H9 (cell line): Measurements from ENCODE around the gene SETD3. TPM values are rescaled to one million over a fixed set of nuclear protein-coding genes. Genes with fewer than 3 reads are reported as not detected.

Experiments
- DNase-seq: peaks from one replicate; pipeline ENCODE4 v3.0.0-alpha.2; 2017
- H2AFZ ChIP-seq: one replicate; pipeline ENCODE4 v1.6.1; 2013; ENCODE audit warnings: mild to moderate bottlenecking, low read length, control low read depth, moderate library complexity
- H2AK5ac ChIP-seq: 2 replicates; pipeline ENCODE4 v1.6.1; 2013; ENCODE audit warnings: low read length, control low read depth, mixed read lengths; ENCODE audit not compliant: insufficient read length
- H2BK120ac ChIP-seq: one replicate; pipeline ENCODE4 v1.6.1; 2013; ENCODE audit warnings: low read depth, mild to moderate bottlenecking, low read length, control low read depth, inconsistent platforms; ENCODE audit not compliant: poor library complexity, severe bottlenecking
- H2BK12ac ChIP-seq: 2 replicates; pipeline ENCODE4 v1.6.1; 2013; ENCODE audit warnings: low read length, control low read depth, mixed read lengths, low read depth; ENCODE audit not compliant: insufficient read length
- H2BK15ac ChIP-seq: 2 replicates; pipeline ENCODE4 v1.6.1; 2013; ENCODE audit warnings: low read depth, low read length, control low read depth
- H2BK20ac ChIP-seq: one replicate; pipeline ENCODE4 v1.6.1; 2013; ENCODE audit warnings: low read depth, mild to moderate bottlenecking, low read length, control low read depth, inconsistent platforms; ENCODE audit not compliant: poor library complexity, severe bottlenecking
- H2BK5ac ChIP-seq: 2 replicates; pipeline ENCODE4 v1.6.1; 2013; ENCODE audit warnings: low read length, control low read depth, mixed read lengths; ENCODE audit not compliant: insufficient read length
- H3K14ac ChIP-seq: 2 replicates; pipeline ENCODE4 v1.6.1; 2013; ENCODE audit warnings: low read length, control low read depth; ENCODE audit not compliant: insufficient read depth
- H3K18ac ChIP-seq: 2 replicates; pipeline ENCODE4 v1.6.1; 2013; ENCODE audit warnings: low read depth, mild to moderate bottlenecking, mixed read lengths, low read length, control low read depth; ENCODE audit not compliant: insufficient read length
- H3K23ac ChIP-seq: 2 replicates; pipeline ENCODE4 v1.6.1; 2013; ENCODE audit warnings: low read length, control low read depth, mixed read lengths, low read depth; ENCODE audit not compliant: insufficient read length
- H3K23me2 ChIP-seq: 2 replicates; pipeline ENCODE4 v1.6.1; 2013; ENCODE audit warnings: low read depth, mild to moderate bottlenecking, mixed read lengths, low read length, control low read depth; ENCODE audit not compliant: insufficient read length, poor library complexity, severe bottlenecking
- H3K27ac ChIP-seq: 2 replicates; pipeline ENCODE4 v1.5.1; 2013; ENCODE audit warnings: low read length, control low read depth, mixed read lengths, low read depth; ENCODE audit not compliant: insufficient read length
- H3K27me3 ChIP-seq: 2 replicates; pipeline ENCODE4 v1.6.1; 2013; ENCODE audit warnings: low read length, control low read depth, inconsistent platforms; ENCODE audit not compliant: insufficient read depth
- H3K4ac ChIP-seq: 2 replicates; pipeline ENCODE4 v1.6.1; 2013; ENCODE audit warnings: low read depth, mild to moderate bottlenecking, control low read depth, inconsistent platforms, low read length, moderate library complexity
- H3K4me1 ChIP-seq: 2 replicates; pipeline ENCODE4 v1.6.1; 2013; ENCODE audit warnings: low read length, control low read depth, inconsistent platforms; ENCODE audit not compliant: insufficient read depth
- H3K4me2 ChIP-seq: 2 replicates; pipeline ENCODE4 v1.6.1; 2013; ENCODE audit warnings: low read length, control low read depth, mixed read lengths; ENCODE audit not compliant: insufficient read length, insufficient read depth
- H3K56ac ChIP-seq: 2 replicates; pipeline ENCODE4 v1.6.1; 2013; ENCODE audit warnings: low read depth, mild to moderate bottlenecking, mixed read lengths, low read length, control low read depth; ENCODE audit not compliant: insufficient read length
- H3K79me1 ChIP-seq: 2 replicates; pipeline ENCODE4 v1.6.1; 2013; ENCODE audit warnings: low read depth, mild to moderate bottlenecking, moderate library complexity, low read length, control low read depth, inconsistent platforms; ENCODE audit not compliant: insufficient read depth, poor library complexity, severe bottlenecking
- H3K79me2 ChIP-seq: 2 replicates; pipeline ENCODE4 v1.6.1; 2013; ENCODE audit warnings: low read length, control low read depth, inconsistent platforms; ENCODE audit not compliant: insufficient read depth
- H3K9ac ChIP-seq: 2 replicates; pipeline ENCODE4 v1.6.1; 2013; ENCODE audit warnings: low read length, control low read depth, mixed read lengths; ENCODE audit not compliant: insufficient read length; ENCODE audit errors: extremely low read depth
- H3K9me3 ChIP-seq: one replicate; pipeline ENCODE4 v1.6.1; 2013; ENCODE audit warnings: low read depth, low read length, inconsistent platforms; ENCODE audit not compliant: control insufficient read depth
- H3T11ph ChIP-seq: one replicate; pipeline ENCODE4 v1.6.1; 2013; ENCODE audit warnings: mild to moderate bottlenecking, low read length, control low read depth, inconsistent platforms
- H4K20me1 ChIP-seq: one replicate; pipeline ENCODE4 v1.6.1; 2013; ENCODE audit not compliant: control insufficient read depth, insufficient read length, insufficient read depth
- H4K5ac ChIP-seq: 2 replicates; pipeline ENCODE4 v1.6.1; 2013; ENCODE audit warnings: low read depth, mild to moderate bottlenecking, mixed read lengths, low read length, control low read depth; ENCODE audit not compliant: insufficient read length
- H4K8ac ChIP-seq: replicated peaks from 2 replicates; pipeline ENCODE4 v1.6.1; 2013; ENCODE audit warnings: low read length, control low read depth, mixed read lengths, low read depth; ENCODE audit not compliant: insufficient read length
- H4K91ac ChIP-seq: 2 replicates; pipeline ENCODE4 v1.6.1; 2013; ENCODE audit warnings: low read depth, mild to moderate bottlenecking, moderate library complexity, mixed read lengths, low read length, control low read depth; ENCODE audit not compliant: insufficient read length
- H3K27ac Mint-ChIP-seq, 3 experiments: 2 replicates in 2 of 3; 3 replicates in 1 of 3; pipeline ENCODE4 v1.8.0; 2020 to 2021; ENCODE audit warnings: mixed read lengths in 3 of 3, mild to moderate bottlenecking in 1 of 3, moderate library complexity in 1 of 3
- H3K27me3 Mint-ChIP-seq: 2 replicates; pipeline ENCODE4 v1.8.0; 2021; ENCODE audit warnings: low read depth, mild to moderate bottlenecking, moderate library complexity, mixed read lengths
- H3K36me3 Mint-ChIP-seq, 3 experiments: 2 replicates in 2 of 3; 3 replicates in 1 of 3; pipeline ENCODE4 v1.8.0; 2020 to 2021; ENCODE audit warnings: low read depth in 3 of 3, mixed read lengths in 3 of 3; ENCODE audit not compliant: insufficient read depth in 1 of 3
- H3K4me1 Mint-ChIP-seq, 2 experiments: 2 replicates each; pipeline ENCODE4 v1.8.0; 2020; ENCODE audit warnings: mixed read lengths in 2 of 2
- H3K4me3 Mint-ChIP-seq, 2 experiments: 2 replicates in 1 of 2; 3 replicates in 1 of 2; pipeline ENCODE4 v1.8.0; 2020 to 2021; ENCODE audit warnings: mild to moderate bottlenecking in 2 of 2, mixed read lengths in 2 of 2, moderate library complexity in 1 of 2
- H3K9me3 Mint-ChIP-seq, 2 experiments: 2 replicates in 1 of 2; 3 replicates in 1 of 2; pipeline ENCODE4 v1.8.0; 2020; ENCODE audit warnings: mild to moderate bottlenecking in 2 of 2, mixed read lengths in 2 of 2, moderate library complexity in 1 of 2
- CTCF ChIP-seq: fragments of 200-600 bp; sonication (generic); conservative IDR thresholded peaks from 3 replicates; pipeline ENCODE4 v1.8.0; 2021; ENCODE audit warnings: antibody characterized with exemption, mild to moderate bottlenecking
- WGBS: extraction: QIAGEN DNeasy Blood & Tissue Kit; methylation state at CpG from one replicate; pipeline ENCODE4 v1.1.7; 2013; ENCODE audit warnings: missing lambda C conversion rate, low lambda C conversion rate, mixed read lengths; ENCODE audit not compliant: insufficient read length; ENCODE audit errors: extremely low coverage; 5-methylcytosine and 5-hydroxymethylcytosine counted together
- total RNA-seq: library from RNA; stranded (reverse); gene quantifications from 2 replicates; pipeline ENCODE4 v1.2.1, GENCODE V29; 2021

The SETD3 gene
- total RNA-seq, 1 experiment from 2014 or later = 56.7 TPM

DNA sequence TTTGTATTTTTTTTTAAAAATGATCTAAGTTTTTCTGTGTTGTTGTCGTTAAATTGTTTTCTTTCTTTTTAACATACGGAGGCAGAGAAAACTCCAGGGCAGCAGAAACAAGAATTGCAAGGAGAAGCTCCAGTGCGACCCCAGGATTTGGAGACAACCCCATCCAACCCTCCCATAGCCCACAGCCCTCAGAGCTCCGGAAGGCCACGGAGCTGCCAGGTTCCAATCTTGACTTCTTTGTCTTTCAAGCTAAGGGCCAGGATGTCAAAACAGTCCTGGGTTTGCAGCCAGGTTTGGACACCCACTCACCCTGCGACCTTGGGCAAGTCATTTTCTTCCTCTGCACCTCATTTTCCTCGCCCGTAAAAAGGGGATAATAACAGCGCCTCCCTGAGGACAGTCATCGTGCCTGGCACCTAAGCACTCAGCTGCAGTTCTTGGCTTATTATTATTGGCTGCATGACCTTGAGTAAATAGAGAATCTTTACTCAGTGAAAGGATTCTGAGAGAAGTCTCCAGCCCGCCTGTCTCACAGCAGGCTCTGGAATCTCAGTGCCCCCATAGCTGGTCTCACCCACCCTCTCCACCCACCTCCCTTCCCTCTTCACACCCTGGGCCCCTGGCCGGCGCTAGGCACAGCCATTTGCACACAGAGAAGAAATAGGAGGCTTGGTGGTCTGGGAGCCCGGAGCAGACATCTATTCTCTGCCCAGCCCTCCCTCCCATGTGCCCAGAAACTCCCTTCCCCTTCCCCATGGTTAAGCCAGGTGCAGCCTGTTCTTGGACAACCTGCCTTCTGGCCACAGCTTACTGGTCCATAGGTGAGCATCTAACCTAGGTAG is 129.3 kb downstream of the SETD3 start:
- H3K4me3 Mint-ChIP-seq = no peak overlapping the region
- H4K91ac ChIP-seq = no peak overlapping the region
- peak; percentile 39; the same call in 2 of the 3 replicates for TF ChIP-seq CTCF

More for the DNA sequence above, 129.3 kb downstream of the SETD3 start:
- H2BK20ac ChIP-seq = no peak overlapping the region
- H3K56ac ChIP-seq = no peak overlapping the region
- DNase-seq = no peak
- H2BK5ac ChIP-seq = no peak overlapping the region
- Mint-ChIP-seq H3K27me3 (no peaks in the 10 kb centered on the region; the same call in 1 of the 2 replicates), H3K9me3 (no peaks in the 10 kb centered on the region), H3K36me3 (no peaks in the 10 kb centered on the region; a peak in 1 of 7 replicates), H3K4me1 (peaks cover 2 to 5% of the 10 kb centered on the region in 2 experiments; a peak in 3 of 4 replicates), H3K27ac (no peak overlapping the region)
- H3K14ac ChIP-seq = no peak overlapping the region; the same call in 1 of the 2 replicates
- WGBS = no CpG with 5 or more reads among the region's 14 CpGs
- H2BK15ac ChIP-seq = no peak overlapping the region
- no peak overlapping the region for H2AFZ ChIP-seq
- H2AK5ac ChIP-seq = no peak overlapping the region
- no peaks in the 10 kb centered on the region for H3K4me1 ChIP-seq
- no peaks in the 10 kb centered on the region for H3K79me2 ChIP-seq
- no peak overlapping the region for H4K5ac ChIP-seq
- no peak overlapping the region for H2BK12ac ChIP-seq
- no peak overlapping the region for H4K8ac ChIP-seq
- H3K27ac ChIP-seq = no peak overlapping the region
- H3K23me2 ChIP-seq = no peaks in the 10 kb centered on the region
- H3K23ac ChIP-seq = no peak overlapping the region
- no peaks in the 10 kb centered on the region for H4K20me1 ChIP-seq
- H3K9ac ChIP-seq = no peak overlapping the region
- H3T11ph ChIP-seq = no peak overlapping the region
- H3K9me3 ChIP-seq = no peaks in the 10 kb centered on the region
- H2BK120ac ChIP-seq = no peak overlapping the region
- no peaks in the 10 kb centered on the region for H3K27me3 ChIP-seq
- no peak overlapping the region for H3K18ac ChIP-seq
- H3K79me1 ChIP-seq = no peaks in the 10 kb centered on the region
- H3K4ac ChIP-seq = no peak overlapping the region
- no peak overlapping the region for H3K4me2 ChIP-seq
